ENCODE results near the gene HYAL3.

The HYAL3 gene

DNA sequence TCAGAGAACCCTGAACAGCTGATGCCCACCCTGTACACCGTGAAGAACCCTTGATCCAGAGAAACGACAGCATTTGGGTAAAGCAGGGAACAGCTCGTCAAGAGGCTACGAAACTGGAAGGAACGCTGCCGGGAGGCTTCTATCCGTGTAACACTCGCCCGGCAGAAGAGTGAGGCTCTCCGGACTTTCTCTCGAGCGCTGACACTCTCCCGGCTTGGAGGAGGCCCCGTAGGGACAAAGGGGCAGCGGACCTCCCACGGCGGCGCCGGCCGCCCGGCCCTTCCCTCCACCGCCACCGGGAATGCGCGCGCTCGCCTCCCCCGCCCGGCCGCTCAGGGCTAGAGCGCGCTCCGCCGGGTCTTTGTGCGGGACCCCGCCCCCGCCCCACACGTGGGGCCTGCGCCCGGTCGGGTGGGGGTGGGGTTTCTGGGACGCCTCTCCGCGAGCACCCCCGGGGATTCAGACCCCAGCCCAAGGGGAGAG, 21.7 kb upstream of the HYAL3 start:
- Histone ChIP-seq H2BK120ac (ENCODE audit: insufficient read depth, low read length, poor library complexity) (peak overlapping the region; percentile 56), H3K14ac (ENCODE audit: low read length) (peak overlapping the region; percentile 88), H3K9me3 (ENCODE audit: insufficient read depth, low read depth, low read length) (peaks cover 1% of the 10 kb centered on the region), H3K27me3 (ENCODE audit: insufficient read depth, low read length) (no peaks in the 10 kb centered on the region), H3K23ac (ENCODE audit: low read length) (no peak overlapping the region), H3K4ac (ENCODE audit: low read depth, low read length) (peak overlapping the region; percentile 43), H2AFZ (ENCODE audit: insufficient read depth, low read length, poor library complexity) (peak overlapping the region; percentile 66), H3K4me3 (ENCODE audit: low read depth, low read length) (peak overlapping the region; percentile 88), H3K18ac (ENCODE audit: low read length) (peak overlapping the region; percentile 93), H3K4me1 (ENCODE audit: control insufficient read depth in 1 of 2, insufficient read depth in 2 of 2, low read length in 2 of 2) (peaks cover 38 to 42% of the 10 kb centered on the region in 2 experiments), H2BK5ac (ENCODE audit: low read depth, low read length, poor library complexity) (peak overlapping the region; percentile 99), H3K27ac (ENCODE audit: low read depth, low read length) (peak overlapping the region; percentile 93), H3K79me2 (ENCODE audit: control insufficient read depth, insufficient read depth, low read length, poor library complexity) (peaks cover 15% of the 10 kb centered on the region), H3K4me2 (ENCODE audit: low read length) (peak overlapping the region; percentile 75), H3K9ac (ENCODE audit: low read length) (peak overlapping the region; percentile 93), H4K91ac (ENCODE audit: low read depth, low read length) (peak overlapping the region; percentile 99), H4K12ac (ENCODE audit: low read depth, low read length) (peak overlapping the region; percentile 88), H2AK5ac (ENCODE audit: low read length) (peak overlapping the region; percentile 40), H4K8ac (ENCODE audit: low read depth, low read length) (peak overlapping the region; percentile 88), H3K36me3 (ENCODE audit: control insufficient read depth in 1 of 2, insufficient read depth in 2 of 2, low read length in 2 of 2) (peaks cover 34 to 38% of the 10 kb centered on the region in 2 experiments), H2BK12ac (ENCODE audit: low read length) (no peak overlapping the region), H3K79me1 (ENCODE audit: low read length) (peaks cover 16% of the 10 kb centered on the region)
- DNase-seq, result peak; percentile 41 to 63
- WGBS (ENCODE audit: extremely low coverage, insufficient coverage, insufficient read length), result no CpG with 5 or more reads among the region's 45 CpGs

DNA sequence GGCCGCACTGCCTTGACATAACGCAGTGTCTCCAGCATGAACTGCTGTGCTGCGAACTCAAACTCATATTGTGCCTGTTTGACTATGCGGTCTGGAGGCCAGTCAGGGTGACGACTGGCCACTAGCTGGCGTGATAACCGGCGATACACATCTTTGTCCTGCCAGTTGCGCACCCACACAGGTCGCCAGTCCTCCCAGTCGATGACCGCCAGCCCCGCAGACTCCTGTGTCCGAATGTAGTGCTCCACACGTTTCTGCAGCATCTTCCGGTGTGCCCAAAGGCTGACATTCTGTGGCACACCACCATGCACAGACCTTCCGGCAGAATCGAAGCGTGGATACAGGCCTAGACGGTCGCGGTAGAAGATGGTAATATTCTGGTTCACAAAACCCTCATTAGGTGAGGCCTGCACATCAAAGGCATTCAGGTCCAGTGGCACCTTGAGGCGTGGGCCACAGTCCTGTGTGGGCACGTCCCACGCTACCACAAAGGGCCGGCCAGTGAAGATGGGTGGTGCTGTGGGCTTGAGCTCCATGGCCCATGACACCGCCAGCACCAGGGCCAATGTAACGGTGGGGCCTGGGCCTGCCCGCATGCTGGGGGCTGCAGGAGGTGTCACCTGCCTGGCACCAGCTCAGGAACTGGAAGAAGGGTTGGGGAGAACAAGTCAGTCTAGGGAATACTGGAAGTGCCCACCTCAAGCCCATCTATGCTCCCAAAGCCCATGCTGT, 20.9 kb upstream of the HYAL3 start:
- peak overlapping the region; percentile 88 for H3K14ac ChIP-seq (ENCODE audit: low read length)
- peak overlapping the region; percentile 43 for H3K4ac ChIP-seq (ENCODE audit: low read depth, low read length)
- H4K91ac ChIP-seq (ENCODE audit: low read depth, low read length), result peak overlapping the region; percentile 81
- H3K4me1 ChIP-seq (ENCODE audit: control insufficient read depth in 1 of 2, insufficient read depth in 2 of 2, low read length in 2 of 2), result peaks cover 40 to 42% of the 10 kb centered on the region in 2 experiments
- no peak overlapping the region for H3K27ac ChIP-seq (ENCODE audit: low read depth, low read length)
- no peak for DNase-seq
- H3K4me3 ChIP-seq (ENCODE audit: low read depth, low read length), result peak overlapping the region; percentile 88
- peaks cover under 1% of the 10 kb centered on the region for H3K9me3 ChIP-seq (ENCODE audit: insufficient read depth, low read depth, low read length)
- peak overlapping the region; percentile 73 for H3K9ac ChIP-seq (ENCODE audit: low read length)
- no peaks in the 10 kb centered on the region for H3K27me3 ChIP-seq (ENCODE audit: insufficient read depth, low read length)
- H4K8ac ChIP-seq (ENCODE audit: low read depth, low read length), result no peak overlapping the region
- H2BK12ac ChIP-seq (ENCODE audit: low read length), result no peak overlapping the region
- peak overlapping the region; percentile 3 for H2AK5ac ChIP-seq (ENCODE audit: low read length)
- H3K23ac ChIP-seq (ENCODE audit: low read length), result no peak overlapping the region
- no peak overlapping the region for H2AFZ ChIP-seq (ENCODE audit: insufficient read depth, low read length, poor library complexity)
- no CpG with 5 or more reads among the region's 29 CpGs for WGBS (ENCODE audit: extremely low coverage, insufficient coverage, insufficient read length)
- H3K79me1 ChIP-seq (ENCODE audit: low read length), result peaks cover 16% of the 10 kb centered on the region
- H3K79me2 ChIP-seq (ENCODE audit: control insufficient read depth, insufficient read depth, low read length, poor library complexity), result peaks cover 15% of the 10 kb centered on the region
- H3K36me3 ChIP-seq (ENCODE audit: control insufficient read depth in 1 of 2, insufficient read depth in 2 of 2, low read length in 2 of 2), result peaks cover 32% of the 10 kb centered on the region in 2 experiments
- peak overlapping the region; percentile 0 for H3K18ac ChIP-seq (ENCODE audit: low read length)
- H2BK5ac ChIP-seq (ENCODE audit: low read depth, low read length, poor library complexity), result no peak overlapping the region
- H4K12ac ChIP-seq (ENCODE audit: low read depth, low read length), result peak overlapping the region; percentile 0
- H3K4me2 ChIP-seq (ENCODE audit: low read length), result peak overlapping the region; percentile 75
- H2BK120ac ChIP-seq (ENCODE audit: insufficient read depth, low read length, poor library complexity), result no peak overlapping the region

DNA sequence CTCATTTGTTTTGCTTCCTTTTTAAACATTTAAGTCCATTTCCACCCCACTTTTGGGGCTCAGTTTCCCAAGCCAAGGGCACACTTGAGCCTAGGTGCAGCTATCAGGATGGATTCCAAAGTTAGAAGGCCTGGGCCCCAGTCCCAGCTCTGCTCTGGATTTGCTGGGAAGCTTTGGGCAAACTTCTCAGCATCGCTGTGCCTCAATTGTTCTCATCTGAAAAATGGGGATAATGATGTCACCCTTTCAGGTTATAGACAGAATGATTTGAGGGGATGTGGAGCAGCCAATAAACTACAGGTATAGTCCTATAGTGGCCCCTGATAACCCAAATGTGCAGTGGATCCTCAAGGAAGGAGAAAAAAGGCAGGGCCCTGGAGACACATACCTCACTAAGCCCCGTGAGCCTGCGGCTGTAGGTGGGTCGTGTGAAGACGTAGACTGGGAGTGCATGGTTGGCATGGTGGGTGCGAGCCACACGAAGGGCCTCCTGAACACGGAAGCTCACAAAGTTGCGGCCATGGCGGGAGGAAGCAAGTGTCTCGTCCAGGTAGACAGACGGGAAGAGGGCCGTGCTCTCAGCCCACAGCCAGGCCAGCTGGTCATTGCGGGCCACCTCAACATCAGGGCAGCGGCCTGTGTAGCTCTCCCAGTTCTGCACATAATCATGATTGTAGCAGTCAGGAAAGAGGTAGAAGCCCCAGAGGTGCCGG, 20.1 kb upstream of the HYAL3 start:
- H3K79me2 ChIP-seq (ENCODE audit: control insufficient read depth, insufficient read depth, low read length, poor library complexity), result peaks cover 15% of the 10 kb centered on the region
- no peak overlapping the region for H2AFZ ChIP-seq (ENCODE audit: insufficient read depth, low read length, poor library complexity)
- H3K9me3 ChIP-seq (ENCODE audit: insufficient read depth, low read depth, low read length), result peaks cover 2% of the 10 kb centered on the region
- H2BK12ac ChIP-seq (ENCODE audit: low read length), result no peak overlapping the region
- peaks cover 40 to 42% of the 10 kb centered on the region in 2 experiments for H3K4me1 ChIP-seq (ENCODE audit: control insufficient read depth in 1 of 2, insufficient read depth in 2 of 2, low read length in 2 of 2)
- H4K12ac ChIP-seq (ENCODE audit: low read depth, low read length), result no peak overlapping the region
- no peak overlapping the region for H2BK120ac ChIP-seq (ENCODE audit: insufficient read depth, low read length, poor library complexity)
- H3K27me3 ChIP-seq (ENCODE audit: insufficient read depth, low read length), result no peaks in the 10 kb centered on the region
- H3K27ac ChIP-seq (ENCODE audit: low read depth, low read length), result no peak overlapping the region
- no peak overlapping the region for H3K4me2 ChIP-seq (ENCODE audit: low read length)
- peaks cover 16% of the 10 kb centered on the region for H3K79me1 ChIP-seq (ENCODE audit: low read length)
- DNase-seq, result no peak
- H3K4me3 ChIP-seq (ENCODE audit: low read depth, low read length), result no peak overlapping the region
- H3K23ac ChIP-seq (ENCODE audit: low read length), result no peak overlapping the region
- no peak overlapping the region for H2BK5ac ChIP-seq (ENCODE audit: low read depth, low read length, poor library complexity)
- H3K18ac ChIP-seq (ENCODE audit: low read length), result no peak overlapping the region
- no peak overlapping the region for H4K8ac ChIP-seq (ENCODE audit: low read depth, low read length)
- no peak overlapping the region for H3K14ac ChIP-seq (ENCODE audit: low read length)
- no peak overlapping the region for H3K4ac ChIP-seq (ENCODE audit: low read depth, low read length)
- peaks cover 32% of the 10 kb centered on the region in 2 experiments for H3K36me3 ChIP-seq (ENCODE audit: control insufficient read depth in 1 of 2, insufficient read depth in 2 of 2, low read length in 2 of 2)
- H3K9ac ChIP-seq (ENCODE audit: low read length), result no peak overlapping the region
- no peak overlapping the region for H4K91ac ChIP-seq (ENCODE audit: low read depth, low read length)
- no CpG with 5 or more reads among the region's 16 CpGs for WGBS (ENCODE audit: extremely low coverage, insufficient coverage, insufficient read length)
- no peak overlapping the region for H2AK5ac ChIP-seq (ENCODE audit: low read length)

DNA sequence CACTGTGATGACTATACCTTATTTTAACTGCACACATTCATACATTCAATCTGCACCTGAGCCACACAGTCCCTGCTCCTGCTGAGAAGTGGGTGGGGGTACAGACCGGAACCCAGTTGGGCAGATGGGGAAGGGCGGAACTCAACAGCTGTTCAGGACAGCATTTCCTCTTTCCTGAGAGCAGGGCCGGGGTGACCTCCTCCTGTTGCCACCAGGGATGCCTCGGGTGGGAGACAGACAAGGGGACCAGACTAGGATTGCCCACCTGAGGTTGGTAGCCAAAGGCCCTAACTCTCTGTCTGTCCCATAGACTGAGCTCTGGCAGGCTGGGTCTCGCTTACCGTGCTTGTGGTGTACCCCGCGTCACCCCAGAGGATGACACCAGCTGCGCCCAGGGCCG, 19.4 kb upstream of the HYAL3 start:
- Histone ChIP-seq H3K79me2 (ENCODE audit: control insufficient read depth, insufficient read depth, low read length, poor library complexity) (peaks cover 15% of the 10 kb centered on the region), H3K27me3 (ENCODE audit: insufficient read depth, low read length) (no peaks in the 10 kb centered on the region), H3K9ac (ENCODE audit: low read length) (no peak overlapping the region), H3K4me2 (ENCODE audit: low read length) (no peak overlapping the region), H2AK5ac (ENCODE audit: low read length) (no peak overlapping the region), H4K91ac (ENCODE audit: low read depth, low read length) (no peak overlapping the region), H3K79me1 (ENCODE audit: low read length) (peaks cover 16% of the 10 kb centered on the region), H3K18ac (ENCODE audit: low read length) (no peak overlapping the region), H3K4me3 (ENCODE audit: low read depth, low read length) (no peak overlapping the region), H4K12ac (ENCODE audit: low read depth, low read length) (no peak overlapping the region), H3K4ac (ENCODE audit: low read depth, low read length) (no peak overlapping the region), H3K27ac (ENCODE audit: low read depth, low read length) (no peak overlapping the region), H3K9me3 (ENCODE audit: insufficient read depth, low read depth, low read length) (peaks cover 2% of the 10 kb centered on the region), H3K14ac (ENCODE audit: low read length) (no peak overlapping the region), H2BK12ac (ENCODE audit: low read length) (no peak overlapping the region), H3K4me1 (ENCODE audit: control insufficient read depth in 1 of 2, insufficient read depth in 2 of 2, low read length in 2 of 2) (peaks cover 40 to 42% of the 10 kb centered on the region in 2 experiments), H2BK5ac (ENCODE audit: low read depth, low read length, poor library complexity) (no peak overlapping the region), H2AFZ (ENCODE audit: insufficient read depth, low read length, poor library complexity) (no peak overlapping the region), H3K23ac (ENCODE audit: low read length) (no peak overlapping the region), H2BK120ac (ENCODE audit: insufficient read depth, low read length, poor library complexity) (no peak overlapping the region), H4K8ac (ENCODE audit: low read depth, low read length) (no peak overlapping the region), H3K36me3 (ENCODE audit: control insufficient read depth in 1 of 2, insufficient read depth in 2 of 2, low read length in 2 of 2) (peaks cover 29% of the 10 kb centered on the region in 2 experiments)
- WGBS (ENCODE audit: extremely low coverage, insufficient coverage, insufficient read length), result no CpG with 5 or more reads among the region's 10 CpGs
- DNase-seq, result no peak
